Type B pancreatic cell (in vitro differentiated cells): ENCODE data around the gene CCDC68. TPM values are rescaled to one million over a fixed set of nuclear protein-coding genes. Genes with fewer than 3 reads are reported as not detected.

Experiments used
- DNase-seq: peaks from one replicate; pipeline ENCODE4 v3.0.0; 2021; ENCODE audit warnings: mixed read lengths; ENCODE audit not compliant: unreplicated experiment; ENCODE audit errors: extremely low spot score
- H3K27ac Mint-ChIP-seq: 2 replicates; pipeline ENCODE4 v1.8.0; 2021; ENCODE audit warnings: mild to moderate bottlenecking, mixed read lengths
- H3K27me3 Mint-ChIP-seq: 2 replicates; pipeline ENCODE4 v1.8.0; 2021; ENCODE audit warnings: mixed read lengths
- H3K36me3 Mint-ChIP-seq: 2 replicates; pipeline ENCODE4 v1.8.0; 2021; ENCODE audit warnings: mixed read lengths
- H3K4me1 Mint-ChIP-seq: one replicate; pipeline ENCODE4 v1.8.0; 2021; ENCODE audit warnings: mixed read lengths; ENCODE audit not compliant: unreplicated experiment
- H3K4me3 Mint-ChIP-seq: 2 replicates; pipeline ENCODE4 v1.8.0; 2021; ENCODE audit warnings: mild to moderate bottlenecking, mixed read lengths
- H3K9me3 Mint-ChIP-seq: 2 replicates; pipeline ENCODE4 v1.8.0; 2021; ENCODE audit warnings: mixed read lengths
- CTCF ChIP-seq: fragments of 200-600 bp; sonication (generic); conservative IDR thresholded peaks from 2 replicates; pipeline ENCODE4 v1.5.0; 2021; ENCODE audit warnings: antibody characterized with exemption, mild to moderate bottlenecking
- total RNA-seq: library from RNA; stranded (reverse); gene quantifications from 2 replicates; pipeline ENCODE4 v1.2.1, GENCODE V29; 2021; ENCODE audit warnings: low replicate concordance

CCDC68 gene
- total RNA-seq, 1 donor from 2014 or later, result not detected

GRCh38 chr18:54928236-54928635 is 31.0 kb downstream of the CCDC68 start:
- Mint-ChIP-seq H3K27me3 (peaks cover 7% of the 10 kb centered on the region), H3K9me3 (no peaks in the 10 kb centered on the region), H3K4me3 (no peak overlapping the region), H3K36me3 (no peaks in the 10 kb centered on the region), H3K4me1 (no peaks in the 10 kb centered on the region), H3K27ac (no peak overlapping the region)
- DNase-seq, result no peak
- TF ChIP-seq CTCF, result no peak

- TF ChIP-seq CTCF, result no peak
- peaks cover 4% of the 10 kb centered on the region for H3K4me1 Mint-ChIP-seq
- no peak overlapping the region for H3K27ac Mint-ChIP-seq
- peaks cover 4% of the 10 kb centered on the region for H3K9me3 Mint-ChIP-seq
- no peak for DNase-seq
- H3K36me3 Mint-ChIP-seq, result no peaks in the 10 kb centered on the region
- H3K4me3 Mint-ChIP-seq, result no peak overlapping the region
- H3K27me3 Mint-ChIP-seq, result peaks cover 5% of the 10 kb centered on the region
These were observed 32.5 kb downstream of the CCDC68 start for GRCh38 chr18:54926593-54927325.

GRCh38 chr18:54924948-54925347 is 34.3 kb downstream of the CCDC68 start:
- Mint-ChIP-seq H3K36me3 (no peaks in the 10 kb centered on the region), H3K27ac (no peak overlapping the region), H3K4me1 (peaks cover 4% of the 10 kb centered on the region), H3K4me3 (no peak overlapping the region), H3K9me3 (peaks cover 4% of the 10 kb centered on the region), H3K27me3 (peaks cover 9% of the 10 kb centered on the region)
- TF ChIP-seq CTCF, result no peak
- DNase-seq, result no peak

DNA sequence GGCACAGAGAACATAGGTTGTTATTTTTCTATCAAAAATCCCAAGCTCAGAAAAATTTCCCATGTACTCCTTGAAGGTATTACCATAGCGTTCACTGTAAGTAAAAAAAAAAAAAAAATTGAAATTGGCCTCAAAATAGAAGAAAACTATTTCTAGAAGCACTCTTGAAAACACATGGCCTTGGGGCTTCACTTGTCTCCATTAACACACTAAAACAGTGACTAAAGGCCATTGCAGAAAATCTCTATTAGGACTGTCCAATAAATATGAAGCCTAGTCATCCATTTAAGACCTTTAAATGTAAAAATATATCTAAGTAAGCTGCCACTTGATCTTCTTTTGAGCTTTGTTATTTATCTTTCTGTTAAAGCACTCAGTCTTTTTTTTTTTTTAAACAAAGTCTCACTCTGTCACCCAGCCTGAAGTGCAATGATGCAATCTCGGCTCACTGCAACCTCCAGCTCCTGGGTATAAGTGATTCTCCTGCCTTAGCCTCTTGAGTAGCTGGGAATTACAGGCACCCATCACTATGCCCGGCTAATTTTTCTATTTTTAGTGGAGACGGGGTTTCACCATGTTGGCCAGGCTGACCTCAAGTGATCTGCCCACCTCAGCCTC is 35.8 kb downstream of the CCDC68 start:
- Mint-ChIP-seq H3K4me1 (peaks cover 4% of the 10 kb centered on the region), H3K36me3 (no peaks in the 10 kb centered on the region), H3K27ac (no peak overlapping the region), H3K27me3 (peaks cover 4% of the 10 kb centered on the region), H3K9me3 (peaks cover 4% of the 10 kb centered on the region), H3K4me3 (no peak overlapping the region)
- no peak for TF ChIP-seq CTCF
- no peak for DNase-seq

DNA sequence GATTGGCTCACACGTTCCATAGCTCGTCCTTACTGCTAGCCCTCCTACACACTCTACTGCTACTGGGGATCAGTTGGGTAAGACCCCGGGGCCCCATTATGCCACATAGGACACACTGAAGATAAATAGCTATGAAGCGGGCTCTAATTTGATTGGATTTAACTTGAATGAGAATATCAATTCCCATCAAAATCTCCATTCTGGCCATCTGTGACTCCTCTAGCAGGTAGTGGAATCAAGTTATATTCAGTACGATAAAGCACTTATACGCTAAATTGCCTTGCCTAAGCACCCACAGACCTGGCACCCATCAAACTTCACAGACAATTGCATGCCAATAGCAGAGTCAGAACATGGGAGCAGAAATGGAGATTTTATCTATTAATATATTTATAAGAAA is 39.8 kb downstream of the CCDC68 start:
- no peak overlapping the region for H3K27ac Mint-ChIP-seq
- H3K27me3 Mint-ChIP-seq, result peaks cover 4% of the 10 kb centered on the region
- peaks cover 4% of the 10 kb centered on the region for H3K4me1 Mint-ChIP-seq
- TF ChIP-seq CTCF, result no peak
- peaks cover 4% of the 10 kb centered on the region for H3K9me3 Mint-ChIP-seq
- H3K4me3 Mint-ChIP-seq, result no peak overlapping the region
- DNase-seq, result no peak
- H3K36me3 Mint-ChIP-seq, result no peaks in the 10 kb centered on the region
